Stimulated activated CD8-positive, alpha-beta memory T cell treated with anti-CD3 and anti-CD28 coated beads, Interleukin-12 subunit alpha, Interleukin-12 subunit beta, amount 100 ng/mL, for 1 hour (primary cell): ENCODE data around the gene CELF2.
A peak's percentile ranks its signal among the peaks of the same experiment; 100 is the strongest.
"Not testable (repeated sequence)": the region's sequence is repeated elsewhere in the genome, so short reads cannot be mapped to it uniquely, and the experiment has no call there.

Source experiments
- DNase-seq: peaks from one replicate; pipeline ENCODE4 v3.0.0-alpha.2; 2020; ENCODE audit warnings: low read depth

The CELF2 gene

DNA sequence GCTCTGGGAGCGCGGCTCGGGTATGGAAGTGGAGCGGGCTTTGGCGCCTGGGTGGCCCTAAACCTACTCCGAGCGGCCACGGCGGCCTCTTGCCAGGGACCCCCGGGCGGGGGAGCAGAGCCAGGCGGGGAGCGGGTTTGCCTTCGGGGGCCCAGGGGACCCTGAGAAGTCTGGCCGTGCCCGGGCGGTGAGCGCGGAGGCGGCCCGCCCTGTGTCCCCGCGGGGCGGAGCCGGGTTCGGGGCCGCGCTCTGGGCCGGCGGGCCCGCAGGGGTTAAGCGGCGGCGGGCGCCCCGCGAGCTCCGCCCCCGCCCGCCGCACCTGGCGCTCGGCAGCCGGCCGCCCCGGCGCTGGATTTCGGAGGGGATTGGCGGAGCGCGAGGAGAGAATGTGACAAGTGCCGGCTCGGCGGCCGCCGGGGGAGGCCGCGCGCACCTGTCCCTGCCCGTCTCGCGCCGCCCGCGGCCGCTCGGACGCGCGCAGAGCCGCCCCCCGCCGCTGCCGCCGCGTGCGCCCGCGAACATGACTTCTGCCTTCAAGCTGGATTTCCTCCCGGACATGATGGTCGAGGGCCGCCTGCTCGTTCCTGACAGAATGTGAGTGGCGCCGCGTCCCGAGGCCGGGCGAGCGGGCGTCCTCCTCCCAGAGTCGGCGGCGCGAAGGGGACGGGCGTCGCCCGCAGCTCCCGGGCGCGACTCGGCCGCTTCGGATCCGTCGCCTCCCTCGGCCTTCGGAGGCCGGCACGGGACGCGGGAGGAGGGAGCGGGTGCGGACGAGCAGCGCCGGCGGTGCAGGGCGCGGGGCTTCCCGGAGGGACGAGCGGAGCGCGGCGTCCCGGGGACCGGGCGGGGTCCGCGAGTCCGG lies at the start of gene CELF2:
Gene CELF2 (plus strand): TSS at position 303 of the 862 bp plus-strand sequence. CDS start 218 bp downstream, at position 521.
- peak; percentile 12 for DNase-seq

DNA sequence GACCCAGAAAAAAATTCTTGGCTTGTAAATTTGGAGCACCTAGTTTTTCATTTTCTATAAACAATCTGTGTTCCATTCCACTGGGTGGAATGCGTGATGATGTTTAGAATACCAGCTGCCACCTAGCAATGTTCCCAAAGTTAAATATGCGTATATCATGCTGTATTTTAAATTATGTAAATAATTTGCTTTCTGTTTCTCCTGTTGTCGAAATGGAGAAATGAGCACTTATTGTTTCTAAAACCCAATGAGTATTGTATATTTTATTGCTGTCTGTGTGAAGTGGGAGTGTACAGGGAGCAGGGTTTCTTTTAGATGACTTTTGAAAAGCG lies 49.4 kb upstream of the CELF2 start:
- DNase-seq: no peak

- no peak for DNase-seq
Observed at GRCh38 chr10:10973310-10973709, 44.4 kb upstream of the CELF2 start.

- no peak for DNase-seq
Observed at GRCh38 chr10:10975647-10976046, 42.0 kb upstream of the CELF2 start.

GRCh38 chr10:10976652-10977051 lies 41.0 kb upstream of the CELF2 start:
- DNase-seq: no peak

GRCh38 chr10:10977226-10977956 lies 40.3 kb upstream of the CELF2 start:
- DNase-seq: no peak

- no peak for DNase-seq
Observed at GRCh38 chr10:10977978-10978377, 39.7 kb upstream of the CELF2 start.

- no peak for DNase-seq
Observed at GRCh38 chr10:10985361-10985760, 32.3 kb upstream of the CELF2 start.

GRCh38 chr10:10986606-10987005 lies 31.1 kb upstream of the CELF2 start:
- no peak for DNase-seq

GRCh38 chr10:10987111-10987510 lies 30.6 kb upstream of the CELF2 start:
- DNase-seq: no peak

GRCh38 chr10:10989669-10990068 lies 28.0 kb upstream of the CELF2 start:
- no peak for DNase-seq

GRCh38 chr10:10991144-10991543 lies 26.5 kb upstream of the CELF2 start:
- no peak for DNase-seq

DNA sequence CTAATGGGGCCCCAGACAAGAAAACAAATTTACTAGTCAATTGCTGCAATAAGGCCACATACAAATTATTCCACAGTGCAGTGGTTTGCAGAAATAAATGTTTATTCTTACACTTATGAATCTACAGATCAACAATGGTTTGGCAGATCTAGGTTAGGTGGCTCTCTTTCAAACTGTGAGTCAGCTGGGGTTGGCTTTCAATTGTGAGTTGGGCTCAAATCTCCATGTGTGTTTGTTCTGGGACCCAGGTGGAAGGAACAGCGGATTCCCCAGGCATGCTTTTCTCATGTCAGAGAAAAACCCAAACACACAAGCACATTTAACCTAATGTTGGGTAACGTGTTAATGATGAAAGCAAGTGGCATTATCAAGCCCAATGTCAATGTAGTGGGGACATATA lies 25.6 kb upstream of the CELF2 start:
- DNase-seq: no peak

GRCh38 chr10:10992961-10993714 lies 24.5 kb upstream of the CELF2 start:
- DNase-seq: no peak

- DNase-seq: no peak
Observed at GRCh38 chr10:10993785-10994184, 23.9 kb upstream of the CELF2 start.

GRCh38 chr10:10994360-10994759 lies 23.3 kb upstream of the CELF2 start:
- DNase-seq: no peak

DNA sequence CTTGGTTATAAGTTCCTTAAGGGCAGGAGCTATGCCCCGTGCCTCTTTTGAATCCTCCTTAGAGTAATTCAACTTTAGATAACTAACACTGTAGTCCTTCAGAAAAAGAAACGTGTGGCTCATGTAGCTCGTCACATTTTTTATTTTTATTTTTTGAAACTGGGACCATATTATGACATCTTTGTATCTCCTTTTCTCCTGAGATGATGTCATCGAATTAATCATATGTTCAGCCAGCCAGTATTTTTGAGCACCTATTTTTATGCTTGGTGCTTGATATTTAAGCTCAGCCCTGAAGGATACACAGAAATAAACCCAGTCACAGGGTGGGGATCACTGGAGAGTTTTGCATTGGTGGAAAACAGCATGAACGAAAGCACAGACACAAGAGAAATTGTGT lies 22.6 kb upstream of the CELF2 start:
- DNase-seq: no peak

- no peak for DNase-seq
Observed at GRCh38 chr10:10996966-10997620, 20.6 kb upstream of the CELF2 start.

GRCh38 chr10:10999501-10999900 lies 18.2 kb upstream of the CELF2 start:
- not testable (repeated sequence) for DNase-seq

DNA sequence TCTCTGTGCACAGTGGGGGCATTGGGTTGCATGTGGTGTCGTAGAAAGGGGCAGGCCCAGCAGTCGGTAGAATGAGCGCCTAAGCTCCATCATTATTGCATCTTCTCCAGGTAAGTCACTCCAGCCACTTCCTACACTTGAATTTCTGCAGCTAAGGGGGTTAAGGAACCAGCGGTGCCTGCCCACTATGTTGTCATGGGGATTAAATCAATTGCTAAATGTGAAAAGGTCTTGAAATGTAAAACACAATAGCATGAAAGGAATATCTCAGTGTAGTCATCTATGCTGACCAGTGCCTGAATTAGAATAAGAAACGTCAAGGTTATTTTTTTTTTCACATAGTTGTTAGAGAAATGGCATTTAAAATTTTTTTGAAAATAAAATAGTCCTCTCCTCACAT lies 15.2 kb upstream of the CELF2 start:
- no peak for DNase-seq

GRCh38 chr10:11002916-11003315 lies 14.8 kb upstream of the CELF2 start:
- no peak for DNase-seq

GRCh38 chr10:11003679-11004078 lies 14.0 kb upstream of the CELF2 start:
- no peak for DNase-seq
